ENCODE results near the gene SLC35F1.

SLC35F1 gene

GRCh38 chr6:118206221-118206620 lies 299.2 kb downstream of the SLC35F1 start:
- no peak for DNase-seq

- no peak for DNase-seq
Observed at GRCh38 chr6:118207947-118208346, 300.9 kb downstream of the SLC35F1 start.

DNA sequence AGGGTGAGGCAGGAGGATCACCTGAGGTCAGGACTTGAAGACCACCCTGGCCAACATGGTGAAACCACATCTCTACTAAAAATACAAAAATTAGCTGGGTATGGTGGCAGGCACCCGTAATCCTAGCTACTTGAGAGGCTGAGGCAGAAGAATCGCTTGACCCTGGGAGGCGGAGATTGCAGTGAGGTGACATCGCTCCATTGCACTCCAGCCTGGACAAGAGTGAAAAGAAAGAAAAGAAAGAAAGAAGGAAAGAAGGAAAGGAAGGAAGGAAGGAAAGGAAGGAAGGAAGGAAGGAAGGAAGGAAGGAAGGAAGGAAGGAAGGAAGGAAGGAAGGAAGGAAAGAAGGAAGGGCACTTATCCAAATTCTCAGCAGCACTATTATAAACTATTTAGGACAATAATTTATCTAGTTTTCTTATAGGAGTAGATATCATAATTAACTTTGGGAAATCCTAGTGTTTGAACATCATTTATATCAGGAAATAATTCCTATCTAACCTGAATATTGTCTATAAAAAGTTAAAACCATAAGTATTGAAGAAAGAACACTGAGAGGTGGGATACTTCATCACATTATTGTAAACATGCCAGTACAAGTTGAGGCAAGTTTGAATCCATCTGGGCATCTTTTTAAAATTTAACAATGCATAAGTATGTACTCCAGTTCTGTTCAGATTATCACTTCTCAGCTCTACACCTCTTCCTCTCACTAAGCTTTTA lies 305.5 kb downstream of the SLC35F1 start:
- no peak for DNase-seq

DNA sequence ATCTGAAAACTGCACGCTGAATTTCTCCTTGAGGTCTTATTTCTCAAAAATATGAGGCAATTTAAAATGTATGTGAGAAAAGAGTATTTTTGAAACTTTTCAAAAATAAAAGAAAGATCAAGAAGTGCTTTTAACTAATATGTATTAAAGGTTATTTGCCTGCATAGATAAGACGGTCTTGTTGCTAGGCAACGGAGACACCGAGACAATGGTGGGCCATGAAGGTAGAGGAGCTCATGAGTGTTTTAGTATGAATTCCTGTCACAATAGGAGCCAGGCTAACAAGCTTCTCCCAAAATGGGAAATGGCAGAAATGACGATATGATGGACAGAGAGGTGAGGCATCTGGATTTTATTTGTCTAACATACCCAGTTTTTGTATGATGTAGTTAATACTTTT lies 308.2 kb downstream of the SLC35F1 start:
- no peak for DNase-seq

DNA sequence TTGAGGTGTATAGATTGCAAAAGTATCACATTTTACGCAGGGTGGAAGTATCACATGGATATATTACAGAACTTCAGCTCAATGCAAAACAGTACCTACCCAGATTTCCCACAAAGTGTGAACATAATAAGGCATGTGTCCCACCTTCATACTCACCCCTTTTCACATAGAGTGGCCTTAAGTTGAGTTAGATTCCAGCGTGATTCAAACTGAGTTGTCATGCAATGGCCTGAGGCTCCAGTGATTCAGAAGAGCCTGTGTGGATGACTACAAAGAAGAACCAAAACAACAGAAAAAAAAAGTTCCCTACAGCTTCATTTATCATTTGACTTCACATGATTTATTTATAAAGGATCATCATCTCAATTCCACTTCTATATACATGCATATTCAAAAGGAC lies 309.7 kb downstream of the SLC35F1 start:
- no peak for DNase-seq

GRCh38 chr6:118218156-118218555 lies 311.1 kb downstream of the SLC35F1 start:
- DNase-seq, result no peak

DNA sequence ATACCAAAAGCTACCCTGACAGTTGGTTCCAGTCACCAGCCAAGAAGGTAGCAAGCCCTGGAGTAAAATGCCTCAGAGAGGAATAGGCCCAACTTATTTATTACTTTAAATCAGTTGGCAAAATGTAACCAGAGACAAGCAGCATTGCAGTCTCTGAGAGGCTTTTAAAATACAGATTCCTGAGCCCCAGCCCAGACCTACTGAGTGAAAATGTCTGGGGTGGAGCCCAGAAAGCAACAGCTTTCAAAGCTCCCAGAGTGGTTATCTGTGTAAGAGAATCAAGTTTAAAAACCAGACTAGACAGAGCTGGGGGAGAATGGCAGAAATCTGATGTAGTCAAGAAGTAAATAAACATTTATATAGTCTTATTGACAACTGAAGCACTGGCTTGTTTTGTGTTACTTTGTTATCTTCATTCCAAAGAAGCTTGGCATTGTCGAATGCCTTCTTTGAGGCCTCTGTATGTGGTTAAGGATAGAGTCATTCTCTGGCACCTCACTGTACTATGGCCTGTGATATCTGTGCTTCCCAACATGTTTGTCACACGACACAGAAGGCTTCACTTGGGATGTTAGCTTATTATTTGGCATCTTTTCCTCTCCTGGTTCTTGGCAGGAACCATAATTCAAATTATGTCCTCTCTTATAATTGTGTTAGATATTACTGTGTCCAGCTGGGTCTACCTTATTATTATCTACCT lies 313.5 kb downstream of the SLC35F1 start:
- DNase-seq, result no peak

GRCh38 chr6:118223316-118223715 lies 316.3 kb downstream of the SLC35F1 start:
- DNase-seq, result no peak

GRCh38 chr6:118228886-118229285 lies 321.8 kb downstream of the SLC35F1 start:
- no peak for DNase-seq

DNA sequence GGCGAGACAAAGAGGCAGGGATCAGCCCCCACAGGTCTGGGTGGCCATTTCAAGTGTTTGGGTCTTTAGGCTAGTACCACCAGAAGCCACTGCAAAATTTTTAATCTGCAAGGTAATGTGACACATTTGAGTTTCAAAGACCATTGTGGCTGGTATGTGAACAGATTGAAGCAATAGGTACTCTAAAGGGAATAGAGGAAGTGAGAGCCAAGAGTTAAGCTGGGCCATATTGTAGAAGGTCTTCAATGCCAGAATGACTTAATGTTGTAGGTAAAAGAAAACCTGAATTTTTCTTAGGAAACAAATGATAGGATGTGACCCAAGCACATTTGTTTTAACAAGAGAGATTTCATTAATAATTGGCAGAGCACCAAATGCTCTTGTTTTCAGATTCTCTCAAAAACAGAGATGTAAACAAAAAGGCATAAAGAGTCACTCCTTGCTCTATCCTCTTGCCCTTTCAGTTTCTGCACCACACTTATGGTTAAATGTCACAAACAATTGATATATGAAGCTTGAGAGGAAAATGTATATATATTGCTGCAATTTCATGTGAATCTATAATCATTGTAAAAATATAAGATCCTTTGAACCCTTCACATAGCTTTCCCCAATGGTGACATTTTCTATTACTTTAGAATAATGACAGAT lies 333.9 kb downstream of the SLC35F1 start:
- no peak for DNase-seq

DNA sequence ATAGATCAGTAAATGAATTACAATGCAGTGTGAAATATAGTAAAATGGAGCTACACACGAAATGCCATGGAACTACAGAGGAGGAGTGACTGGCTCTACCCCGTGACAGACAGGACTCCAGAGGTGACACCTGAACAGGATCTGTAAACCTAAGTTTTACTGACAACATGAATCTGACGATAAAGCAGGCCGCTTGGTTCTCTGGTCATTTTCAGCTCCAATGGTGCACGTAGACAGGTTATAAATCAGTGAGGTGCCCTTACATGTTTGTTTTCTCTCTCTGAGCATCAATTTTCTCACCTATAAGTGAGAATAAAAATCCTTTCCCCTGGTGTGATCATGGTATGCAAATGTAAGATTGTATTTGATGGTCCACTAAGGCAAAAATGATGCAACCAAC lies 339.3 kb downstream of the SLC35F1 start:
- DNase-seq, result no peak

DNA sequence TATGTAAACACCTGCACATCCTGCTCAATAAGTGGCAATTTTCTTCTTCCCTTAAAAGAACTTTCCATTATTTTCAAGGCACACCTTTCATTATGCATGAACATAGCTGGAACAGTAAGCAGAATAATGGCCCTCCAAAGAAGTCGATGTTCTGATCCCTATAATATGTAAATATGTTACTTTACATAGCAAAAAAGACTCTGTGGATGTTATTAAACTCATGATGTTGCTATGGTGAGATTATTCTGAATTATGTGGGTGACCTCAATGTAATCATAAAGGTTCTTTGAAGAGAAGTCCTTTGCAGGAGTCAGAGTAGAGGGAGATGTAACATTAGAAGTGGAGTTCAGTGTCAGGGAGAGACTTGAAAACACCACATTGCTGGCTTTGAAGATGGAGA lies 341.1 kb downstream of the SLC35F1 start:
- DNase-seq, result no peak

DNA sequence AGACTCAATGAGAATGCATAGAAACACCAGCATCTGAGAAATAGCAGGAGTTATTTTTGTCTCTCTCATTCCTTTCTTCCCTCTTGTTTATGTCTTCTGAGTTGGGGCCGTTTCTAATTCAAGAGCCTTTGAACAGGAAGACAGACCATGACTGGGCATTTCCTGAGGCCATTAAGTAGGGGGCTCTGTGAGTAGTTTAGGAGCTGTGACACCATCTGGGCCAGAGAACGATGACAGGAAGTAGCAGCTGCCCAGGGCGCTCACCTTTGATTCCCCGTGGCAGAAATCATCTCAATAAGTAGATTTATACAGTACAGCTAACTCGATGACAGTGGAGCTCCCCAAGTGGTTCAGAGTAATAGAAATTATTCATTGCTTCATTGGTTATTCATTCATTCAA lies 342.6 kb downstream of the SLC35F1 start:
- DNase-seq, result no peak

DNA sequence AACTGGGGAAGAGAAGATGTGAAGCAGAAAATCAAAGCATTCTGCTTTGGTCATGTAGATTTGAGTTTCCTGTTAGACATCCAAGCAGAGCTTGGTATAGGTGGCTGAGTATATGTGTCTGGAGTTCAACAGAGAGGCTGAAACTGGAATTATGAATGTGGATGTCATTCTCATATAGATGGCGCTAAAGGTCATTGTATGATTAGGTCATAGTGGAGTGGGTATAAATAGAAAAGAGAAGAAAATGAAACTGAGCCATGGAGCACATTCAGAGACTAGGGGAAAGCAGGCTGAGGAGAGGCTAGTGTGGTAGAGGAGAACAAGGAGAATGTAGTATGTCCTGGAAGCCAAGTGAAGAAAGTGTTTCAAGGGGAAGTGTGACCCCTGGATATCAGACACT lies 345.4 kb downstream of the SLC35F1 start:
- no peak for DNase-seq

- no peak for DNase-seq
Observed at GRCh38 chr6:118253741-118254140, 346.7 kb downstream of the SLC35F1 start.

GRCh38 chr6:118260833-118261232 lies 353.8 kb downstream of the SLC35F1 start:
- DNase-seq, result no peak

DNA sequence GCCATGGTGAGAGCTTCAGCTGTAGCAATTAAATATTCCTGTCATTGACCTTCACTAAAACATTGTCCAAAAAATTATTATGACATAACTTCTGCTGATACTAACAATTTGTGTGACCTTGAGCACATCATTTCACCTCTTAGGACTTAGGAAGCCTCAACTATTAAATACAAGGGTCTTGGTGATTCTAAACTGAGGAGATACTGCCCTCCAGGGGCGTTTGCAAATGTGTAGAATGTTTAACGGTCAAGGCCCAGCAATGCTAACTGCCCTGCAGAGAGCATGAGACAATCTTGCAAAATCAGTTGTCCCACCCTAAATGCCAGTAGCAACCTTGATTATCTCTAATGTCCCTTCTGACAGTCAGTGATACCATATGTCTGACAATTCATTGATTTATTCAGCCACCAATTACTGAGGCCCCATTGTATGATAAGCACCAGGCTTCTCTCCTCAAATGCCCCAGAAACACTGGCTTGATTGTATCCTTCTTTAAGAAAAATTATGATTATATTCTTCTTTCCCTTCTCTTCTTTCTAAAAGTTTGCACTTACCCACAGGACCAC lies 356.9 kb downstream of the SLC35F1 start:
- DNase-seq, result no peak

GRCh38 chr6:118269659-118270058 lies 362.6 kb downstream of the SLC35F1 start:
- DNase-seq, result no peak

DNA sequence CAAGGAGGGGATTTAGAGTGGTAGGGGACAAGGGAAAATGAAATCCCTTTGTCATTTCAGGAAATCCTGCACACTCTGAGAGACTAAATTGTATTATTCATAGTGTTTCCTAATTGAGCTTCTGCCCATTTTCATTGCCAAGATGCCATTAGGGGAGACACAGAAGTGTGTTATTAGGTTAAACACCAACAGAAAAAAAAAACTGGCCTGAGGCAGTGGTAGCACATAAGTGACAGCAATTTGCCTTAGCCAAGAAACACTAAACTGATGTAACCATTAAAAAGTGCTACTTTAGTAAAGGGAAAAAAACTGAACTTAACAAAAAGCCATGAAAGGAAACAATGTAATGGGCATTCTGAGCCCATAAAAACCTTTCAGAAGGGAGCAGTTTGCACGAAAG lies 370.6 kb downstream of the SLC35F1 start:
- no peak for DNase-seq

GRCh38 chr6:118280210-118280609 lies 373.1 kb downstream of the SLC35F1 start:
- no peak for DNase-seq

- DNase-seq, result no peak
Observed at GRCh38 chr6:118281291-118281690, 374.2 kb downstream of the SLC35F1 start.

DNA sequence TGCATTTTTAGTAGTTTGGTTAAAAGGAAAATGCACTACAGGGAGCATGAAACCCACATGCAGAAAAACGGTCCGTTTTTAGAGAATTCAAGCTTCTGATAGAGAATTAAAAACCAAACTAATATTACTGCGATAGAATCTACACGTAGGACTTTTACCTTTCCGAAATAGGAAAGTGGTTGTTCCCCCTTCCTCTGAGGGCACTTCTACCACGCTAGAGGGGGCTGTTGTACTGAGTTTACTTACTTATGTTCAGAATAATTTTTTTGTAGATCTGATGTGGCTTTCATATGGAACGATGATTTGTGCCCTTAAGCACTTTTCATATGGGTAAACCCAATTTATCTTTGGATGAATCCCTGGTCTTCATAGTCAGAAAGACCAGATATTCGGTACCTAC lies 376.7 kb downstream of the SLC35F1 start:
- DNase-seq, result peak; percentile 65

DNA sequence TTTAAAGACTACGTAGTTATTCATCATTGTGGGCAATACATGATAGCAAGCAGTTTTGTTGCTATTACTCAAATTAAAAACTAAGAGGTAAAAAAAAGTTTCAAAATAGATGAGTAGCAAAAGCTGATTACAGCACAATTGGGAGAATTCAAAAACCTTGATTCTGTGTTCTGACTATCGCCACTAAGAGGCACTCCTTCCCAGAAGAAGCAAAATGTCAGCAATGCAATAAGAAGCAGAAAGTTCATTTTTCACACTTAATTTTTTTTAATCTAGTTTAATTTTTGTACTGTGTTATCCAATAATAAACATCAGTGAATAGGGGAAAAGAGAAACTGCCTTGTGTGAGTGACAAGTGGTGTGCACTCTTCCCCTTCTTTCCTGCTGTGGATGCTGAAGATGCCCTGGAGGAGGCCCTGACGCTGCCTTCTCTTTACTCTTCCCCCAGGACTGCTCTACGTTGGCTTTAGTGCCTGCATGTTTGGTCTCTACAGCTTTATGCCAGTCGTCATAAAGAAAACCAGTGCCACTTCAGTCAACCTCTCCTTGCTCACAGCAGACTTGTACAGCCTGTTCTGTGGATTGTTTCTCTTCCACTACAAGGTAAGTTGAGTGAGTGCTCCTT lies 377.8 kb downstream of the SLC35F1 start:
- DNase-seq, result no peak
